ENCODE measurements around the gene TBXAS1.

GRCh38 chr7:139813689-139814088 lies 15.4 kb upstream of the TBXAS1 start:
- TF ChIP-seq EZH2phosphoT487 (IDR thresholded peaks at IDR 0.05; ENCODE audit: unreplicated experiment), result no peak
- no peak for TF ChIP-seq CTCF (conservative IDR thresholded peaks at IDR 0.05; ENCODE audit: low read depth in 2 of 2)
- no peak for TF ChIP-seq REST (IDR thresholded peaks at IDR 0.05; ENCODE audit: unreplicated experiment)
- TF ChIP-seq POLR2AphosphoS5 (IDR thresholded peaks at IDR 0.05; ENCODE audit: low read depth), result no peak
- TF ChIP-seq ZNF331 (CRISPR knock-in tag; IDR thresholded peaks at IDR 0.05; ENCODE audit: low read depth), result no peak
- TF ChIP-seq CREB1 (CRISPR knock-in tag; IDR thresholded peaks at IDR 0.05; ENCODE audit: low read depth), result no peak
